DMS 273 (cell line): Measurements from ENCODE around the gene THRB.
"Not testable (repeated sequence)": the region's sequence is repeated elsewhere in the genome, so short reads cannot be mapped to it uniquely, and the experiment has no call there.

ENCODE experiments used
- DNase-seq: peaks from one replicate; lab custom pipeline; 2025; ENCODE audit not compliant: unreplicated experiment; lab: John Stamatoyannopoulos, UW

Gene THRB

DNA sequence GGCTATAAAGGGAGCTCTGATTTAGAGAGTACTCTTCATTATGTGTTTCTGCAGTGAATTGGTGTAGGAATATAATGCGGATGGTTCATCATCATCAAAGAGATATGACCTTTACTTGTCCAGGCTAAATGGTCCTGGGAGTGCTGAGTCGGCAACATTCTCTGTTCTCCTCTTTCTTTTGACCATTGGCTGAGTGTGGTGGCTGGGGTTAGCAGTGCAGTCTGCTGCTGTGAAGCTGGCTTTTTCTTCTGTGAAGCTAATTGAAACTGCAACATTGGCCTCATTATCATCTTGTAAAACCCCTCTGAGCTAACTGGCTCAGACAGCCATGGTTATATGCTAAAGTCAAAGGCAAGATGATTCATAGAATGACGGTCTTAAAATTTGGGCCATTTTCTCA is 83.8 kb downstream of the THRB start:
- no peak for DNase-seq

GRCh38 chr3:24407980-24408680 is 86.5 kb downstream of the THRB start:
- DNase-seq, result no peak

DNA sequence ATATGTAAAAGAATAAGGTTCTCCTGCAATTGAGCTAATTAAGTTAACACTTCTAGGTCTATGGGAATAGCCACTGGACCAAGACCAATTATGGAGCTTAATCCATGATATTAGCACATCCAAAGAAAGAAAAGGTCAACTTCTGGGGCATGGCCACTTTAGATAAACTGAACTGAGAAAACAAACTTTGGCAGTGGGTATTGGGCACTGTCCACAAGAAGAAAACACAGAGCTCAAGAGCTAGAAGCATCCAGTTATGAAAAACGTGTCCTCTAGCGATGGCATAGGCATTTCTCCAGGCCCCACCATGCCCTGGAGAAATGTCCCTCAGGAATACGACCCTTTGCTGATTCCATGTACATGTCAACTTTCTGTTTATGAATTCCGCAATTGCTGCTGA is 87.8 kb downstream of the THRB start:
- no peak for DNase-seq

DNA sequence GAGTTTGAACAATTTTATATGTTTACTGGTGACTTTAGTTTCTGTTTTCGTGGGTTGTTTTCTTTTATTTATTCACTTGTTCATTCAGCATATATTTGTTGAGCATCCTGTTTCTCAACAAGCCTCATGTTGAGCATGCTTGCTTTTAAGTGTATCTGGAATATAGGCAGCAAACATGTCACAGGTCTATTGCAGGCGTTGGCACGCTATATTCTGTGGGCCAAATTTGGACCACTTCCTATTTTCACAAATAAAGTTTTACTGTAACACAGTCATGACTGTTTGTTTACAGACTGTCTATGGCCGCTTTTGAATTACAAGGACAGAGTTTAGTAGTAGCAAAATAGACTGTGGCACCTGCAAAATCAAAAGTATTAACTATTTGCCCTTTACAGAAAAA is 89.6 kb downstream of the THRB start:
- no peak for DNase-seq

- no peak for DNase-seq
Measured at GRCh38 chr3:24401811-24402185, 92.9 kb downstream of the THRB start.

- no peak for DNase-seq
Measured at GRCh38 chr3:24401090-24401810, 93.4 kb downstream of the THRB start.

GRCh38 chr3:24400450-24400849 is 94.2 kb downstream of the THRB start:
- DNase-seq, result no peak

DNA sequence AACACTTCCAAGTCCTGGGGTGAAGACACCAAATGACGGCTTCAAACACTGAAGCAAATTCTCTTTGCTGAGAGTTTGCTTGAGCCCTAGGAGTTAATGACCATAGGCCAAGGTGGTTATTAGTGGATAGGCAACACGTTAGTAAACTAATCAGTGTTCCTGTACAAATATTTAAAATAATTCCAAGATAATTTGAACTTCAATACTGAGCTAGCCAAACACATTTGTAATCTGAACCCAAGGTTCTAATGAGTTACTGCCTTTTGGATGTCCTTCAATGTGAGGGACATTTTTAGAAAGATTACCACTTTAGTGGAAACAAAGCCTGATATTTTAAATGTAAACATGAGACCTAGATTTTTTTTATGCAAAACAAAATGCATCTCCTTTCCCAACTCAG is 94.6 kb downstream of the THRB start:
- DNase-seq, result no peak

DNA sequence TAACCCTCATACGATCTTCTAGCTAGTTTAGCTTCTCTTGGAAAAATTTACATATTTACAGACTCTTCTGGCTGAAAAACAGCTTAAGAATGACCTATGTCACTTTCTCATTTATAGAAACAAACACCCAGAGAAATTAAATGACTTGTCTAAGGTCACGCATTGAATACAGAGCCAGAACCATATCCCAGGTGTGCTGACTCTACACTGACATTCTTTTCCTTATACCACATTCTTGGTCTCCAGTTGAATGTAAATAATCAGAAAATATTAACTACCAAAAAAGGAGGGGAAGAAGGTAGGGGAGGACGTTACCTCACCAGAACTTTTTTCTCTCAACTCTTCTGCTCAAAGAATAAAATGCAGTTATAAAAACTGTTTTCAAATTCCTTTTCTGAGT is 95.0 kb downstream of the THRB start:
- no peak for DNase-seq

- DNase-seq, result not testable (repeated sequence)
Measured at GRCh38 chr3:24398712-24399111, 95.9 kb downstream of the THRB start.

GRCh38 chr3:24396338-24396737 is 98.3 kb downstream of the THRB start:
- DNase-seq, result no peak

GRCh38 chr3:24394754-24395153 is 99.9 kb downstream of the THRB start:
- DNase-seq, result no peak

DNA sequence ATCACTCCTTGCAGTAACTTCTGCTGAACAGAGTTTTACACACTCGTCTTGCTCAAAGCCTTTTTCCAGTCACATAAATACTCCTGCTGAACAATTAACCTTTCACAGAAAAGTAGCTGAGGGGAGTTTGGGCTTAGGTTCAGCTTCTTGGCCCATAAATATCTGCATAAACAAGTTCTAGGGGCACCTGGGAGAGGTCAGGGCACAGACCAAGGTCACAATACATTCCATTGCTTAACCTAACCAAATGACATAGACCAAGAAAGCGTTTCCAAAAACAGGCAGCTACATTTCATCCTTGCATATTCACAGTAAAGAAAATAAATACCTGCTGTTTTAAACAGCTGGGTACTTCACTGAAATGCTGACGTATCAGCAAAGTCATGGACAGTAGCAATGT is 101.3 kb downstream of the THRB start:
- DNase-seq, result no peak

GRCh38 chr3:24390169-24391130 is 104.2 kb downstream of the THRB start:
- no peak for DNase-seq

DNA sequence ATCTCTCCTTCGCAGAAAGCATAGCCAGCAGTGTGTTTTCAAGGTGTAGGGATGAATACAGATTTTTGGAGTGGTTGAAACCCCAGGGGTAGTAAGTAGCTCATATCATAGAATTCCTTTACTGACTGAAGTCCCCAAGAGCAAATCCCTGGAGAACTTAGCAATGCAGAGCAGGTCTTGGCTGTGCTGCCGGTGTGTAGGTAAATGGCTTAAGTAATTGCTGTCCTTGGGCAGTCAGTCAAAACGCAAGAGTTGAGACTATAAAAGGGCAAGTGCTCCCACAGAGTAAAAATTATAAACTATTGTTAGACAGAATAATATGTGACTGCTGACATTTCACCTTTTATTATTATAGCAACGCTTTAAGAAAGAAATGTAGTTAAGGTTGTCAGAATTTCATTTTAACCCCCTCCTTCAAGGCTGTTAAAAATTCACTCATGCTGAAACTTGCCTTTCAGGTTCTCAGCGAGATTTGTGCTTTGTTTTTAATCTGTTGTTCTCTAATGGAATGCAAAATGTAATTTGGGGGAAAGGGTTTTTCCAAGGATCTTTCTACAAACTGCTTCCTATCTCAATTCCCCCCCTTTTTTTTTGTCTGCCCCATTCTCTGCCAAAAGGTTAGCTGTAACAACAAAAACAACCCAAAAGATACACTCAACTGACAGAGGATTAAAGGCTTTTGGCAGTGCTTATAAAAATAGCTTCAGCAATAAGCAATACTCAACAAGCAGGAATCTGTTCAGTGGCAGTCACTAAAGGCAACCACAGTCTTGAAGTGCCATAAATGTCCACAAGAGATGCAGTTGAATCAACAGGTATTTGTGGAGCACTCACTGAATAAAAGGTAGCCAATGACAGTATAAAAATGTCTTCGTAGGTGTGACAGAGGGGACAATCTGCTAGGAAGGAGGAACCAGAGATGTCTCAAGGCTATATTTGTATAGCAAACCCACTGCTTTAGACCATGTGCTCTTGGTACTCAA is 105.3 kb downstream of the THRB start:
- DNase-seq, result no peak

GRCh38 chr3:24388611-24389010 is 106.0 kb downstream of the THRB start:
- no peak for DNase-seq

GRCh38 chr3:24388159-24388558 is 106.5 kb downstream of the THRB start:
- DNase-seq, result no peak

DNA sequence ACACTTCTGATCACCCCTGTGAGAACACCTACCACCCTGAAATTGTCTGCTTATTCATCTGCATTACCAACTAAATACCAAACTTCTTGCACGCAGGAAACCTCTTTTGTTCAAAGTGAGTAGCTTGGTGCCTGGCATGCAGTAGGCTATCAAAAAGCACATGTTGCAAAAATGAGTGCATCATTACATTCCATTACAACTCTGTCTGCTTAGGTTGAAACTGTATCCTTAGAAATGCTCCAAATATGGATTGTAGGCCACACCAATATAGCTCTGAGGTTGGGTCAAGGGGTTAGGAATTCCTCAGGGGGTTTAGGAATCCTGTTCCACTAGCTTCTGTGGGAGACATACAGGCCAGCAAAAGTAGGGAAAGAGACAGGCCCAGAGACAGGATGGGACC is 107.2 kb downstream of the THRB start:
- no peak for DNase-seq

DNA sequence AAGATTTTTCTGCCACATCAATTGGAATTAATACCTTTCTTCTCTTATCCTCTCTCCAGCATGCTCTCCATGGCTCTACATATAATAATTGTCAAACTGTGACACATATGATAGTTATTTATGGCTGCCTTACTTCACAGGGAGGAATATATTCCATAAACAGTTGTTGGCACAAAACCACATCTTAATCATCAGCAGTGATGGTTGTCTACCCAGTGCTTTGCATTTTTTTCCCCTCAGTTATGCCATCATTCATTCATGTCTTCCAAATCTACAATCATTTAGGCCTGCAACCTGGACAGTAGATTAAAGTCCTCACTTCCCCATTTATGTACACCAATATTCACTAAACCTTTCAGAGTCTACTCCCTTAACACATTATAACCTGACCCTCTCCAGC is 107.7 kb downstream of the THRB start:
- DNase-seq, result no peak

GRCh38 chr3:24386458-24386857 is 108.2 kb downstream of the THRB start:
- DNase-seq, result no peak
